HepG2 (cell line): ENCODE measurements around the gene PLEKHN1. TPM values are rescaled to one million over a fixed set of nuclear protein-coding genes. Genes with fewer than 3 reads are reported as not detected.

Experiments used
- ARHGAP35 ChIP-seq: sonication (generic); formaldehyde crosslinking; IDR thresholded peaks from 2 replicates; pipeline ENCODE4 v1.9.0; 2022; ENCODE audit warnings: mild to moderate bottlenecking, inconsistent platforms, moderate library complexity, missing genetic modification reagents, borderline replicate concordance
- ETV6 ChIP-seq: sonication (generic); formaldehyde crosslinking; conservative IDR thresholded peaks from 2 replicates; pipeline ENCODE4 v1.4.0; 2020; ENCODE audit warnings: missing genetic modification reagents
- ISX ChIP-seq: sonication (generic); formaldehyde crosslinking; conservative IDR thresholded peaks from 2 replicates; pipeline ENCODE4 v1.5.0; 2020; ENCODE audit warnings: missing genetic modification reagents
- NFE2L1 ChIP-seq: sonication (generic); formaldehyde crosslinking; IDR thresholded peaks from 2 replicates; pipeline ENCODE4 v1.4.0; 2020; ENCODE audit warnings: missing genetic modification reagents, mild to moderate bottlenecking, borderline replicate concordance
- PCBP1 ChIP-seq: fragments of 200-400 bp; formaldehyde crosslinking; IDR thresholded peaks from 2 replicates; pipeline ENCODE4 v1.6.1; 2017; ENCODE audit warnings: mild to moderate bottlenecking, low read depth, low read length, borderline replicate concordance
- PHF21A ChIP-seq: sonication (generic); formaldehyde crosslinking; IDR thresholded peaks from 2 replicates; pipeline ENCODE4 v1.5.0; 2020; ENCODE audit warnings: mild to moderate bottlenecking, missing genetic modification reagents
- RNF2 ChIP-seq: fragments of 450-650 bp; conservative IDR thresholded peaks from 2 replicates; pipeline ENCODE4 v1.6.1; 2016; ENCODE audit warnings: low read depth
- SMAD3 ChIP-seq: sonication (generic); formaldehyde crosslinking; IDR thresholded peaks from 2 replicates; pipeline ENCODE4 v1.4.0; 2020; ENCODE audit warnings: missing genetic modification reagents
- TAF15 ChIP-seq: fragments of 200-400 bp; formaldehyde crosslinking; IDR thresholded peaks from one replicate; pipeline ENCODE4 v1.6.1; 2018; ENCODE audit warnings: mild to moderate bottlenecking, low read depth, low read length; ENCODE audit not compliant: poor library complexity, severe bottlenecking
- TARDBP ChIP-seq: sonication (generic); formaldehyde crosslinking; IDR thresholded peaks from 2 replicates; pipeline ENCODE4 v1.8.0; 2022; ENCODE audit warnings: mild to moderate bottlenecking, missing genetic modification reagents
- U2AF1 ChIP-seq: fragments of 200-400 bp; formaldehyde crosslinking; optimal IDR thresholded peaks from 2 replicates; pipeline ENCODE3; 2017; ENCODE audit warnings: mild to moderate bottlenecking, low read depth, low read length
- ZNF879 ChIP-seq: sonication (generic); formaldehyde crosslinking; IDR thresholded peaks from 2 replicates; pipeline ENCODE4 v1.8.1; 2023; ENCODE audit warnings: missing genetic modification reagents
- polyA plus RNA-seq, 8 experiments: library from polyadenylated mRNA; depleted of rRNA in 3 of 8; stranded (reverse) in 7 of 8; unstranded in 1 of 8; fragments of >200 nt; fragmentation: Illumina TruSeq in 4 of 8; extraction: Trizol in 4 of 8; gene quantifications; 2 replicates each; pipeline versions ENCODE4 v1.2.1 to v1.2.3, GENCODE V29; 2011 to 2016; ENCODE audit warnings: low read depth in 4 of 8, missing spikeins in 1 of 8, mixed read lengths in 1 of 8; ENCODE audit not compliant: insufficient read depth in 1 of 8
- total RNA-seq, 5 experiments: library from RNA; depleted of rRNA; stranded (reverse); fragments of >200 nt; fragmentation: Illumina TruSeq; extraction: Trizol; gene quantifications; 2 replicates each; pipeline ENCODE4 v1.2.3, GENCODE V29; 2016; ENCODE audit warnings: low read depth in 1 of 5
- TF ChIP-seq, protein P1 (sequence below): sonication (generic); formaldehyde crosslinking; IDR thresholded peaks from 2 replicates; pipeline ENCODE4 v1.5.0; 2020; ENCODE audit warnings: mild to moderate bottlenecking, missing genetic modification reagents, borderline replicate concordance
- TF ChIP-seq, protein P2 (sequence below): sonication (generic); formaldehyde crosslinking; IDR thresholded peaks from 2 replicates; pipeline ENCODE4 v1.8.1; 2023; ENCODE audit warnings: mild to moderate bottlenecking, missing genetic modification reagents
- TF ChIP-seq, protein P3 (sequence below): sonication (generic); formaldehyde crosslinking; IDR thresholded peaks from 2 replicates; pipeline ENCODE4 v1.4.0; 2020; ENCODE audit warnings: missing genetic modification reagents; ENCODE audit errors: not compliant biosample characterization
- TF ChIP-seq, protein P4 (sequence below): sonication (generic); formaldehyde crosslinking; IDR thresholded peaks from 2 replicates; pipeline ENCODE4 v1.4.0; 2020; ENCODE audit warnings: missing genetic modification reagents
- TF ChIP-seq, protein P5 (sequence below): sonication (generic); formaldehyde crosslinking; IDR thresholded peaks from 2 replicates; pipeline ENCODE4 v1.8.1; 2023; ENCODE audit warnings: mild to moderate bottlenecking, moderate library complexity, missing genetic modification reagents
- TF ChIP-seq, protein P6 (sequence below): sonication (generic); formaldehyde crosslinking; IDR thresholded peaks from 2 replicates; pipeline ENCODE4 v1.8.0; 2022; ENCODE audit warnings: missing genetic modification reagents, mild to moderate bottlenecking, moderate library complexity, borderline replicate concordance

PLEKHN1 gene
- total and polyA plus RNA-seq, 2 of the 13 experiments (the other 11 are each of a cell fraction or from before 2014, with no cell fraction given): 0.42 to 0.58 TPM

DNA sequence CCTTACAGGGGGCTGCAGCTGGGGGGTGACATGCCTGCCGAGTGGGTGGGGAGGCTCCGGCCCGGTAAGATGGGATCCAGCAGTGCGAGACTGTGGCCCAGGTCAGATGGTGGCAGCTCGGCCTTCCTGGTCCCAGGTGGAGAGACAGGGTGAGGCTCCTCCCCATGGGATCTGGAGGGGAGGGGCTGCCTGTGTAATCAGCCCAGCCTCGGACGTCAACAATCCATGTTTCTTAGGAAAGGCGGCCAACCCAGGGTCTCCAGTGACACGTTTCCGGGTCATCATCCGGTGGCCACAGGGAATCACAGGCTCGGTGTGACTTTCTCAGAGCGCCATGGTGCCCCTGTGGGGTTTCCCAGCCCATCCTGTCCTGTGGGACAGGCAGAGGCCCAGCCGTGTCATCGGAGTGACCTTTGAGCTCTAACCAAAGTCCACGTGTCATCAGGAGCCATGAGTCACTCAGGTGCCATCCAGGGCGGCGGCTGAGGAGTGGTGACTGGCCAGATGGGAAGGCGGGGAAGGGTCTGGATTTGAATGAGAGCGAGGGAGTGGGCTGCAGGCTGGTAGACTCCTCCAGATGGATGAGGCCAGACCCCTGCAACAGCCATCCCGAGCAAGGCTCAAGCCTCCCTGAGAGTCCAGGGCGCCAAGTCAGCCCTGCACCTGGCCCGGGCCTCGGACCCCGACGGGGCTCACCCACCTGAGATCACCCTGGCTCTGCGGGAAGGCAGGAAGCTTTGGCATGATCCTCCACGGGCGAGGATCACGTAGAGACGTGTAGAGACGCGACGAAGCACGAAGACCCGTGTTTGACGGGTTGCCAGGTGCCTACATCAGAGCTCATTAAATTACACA is 40.2 kb downstream of the PLEKHN1 start (continued):
- TF ChIP-seq, protein P1, sequence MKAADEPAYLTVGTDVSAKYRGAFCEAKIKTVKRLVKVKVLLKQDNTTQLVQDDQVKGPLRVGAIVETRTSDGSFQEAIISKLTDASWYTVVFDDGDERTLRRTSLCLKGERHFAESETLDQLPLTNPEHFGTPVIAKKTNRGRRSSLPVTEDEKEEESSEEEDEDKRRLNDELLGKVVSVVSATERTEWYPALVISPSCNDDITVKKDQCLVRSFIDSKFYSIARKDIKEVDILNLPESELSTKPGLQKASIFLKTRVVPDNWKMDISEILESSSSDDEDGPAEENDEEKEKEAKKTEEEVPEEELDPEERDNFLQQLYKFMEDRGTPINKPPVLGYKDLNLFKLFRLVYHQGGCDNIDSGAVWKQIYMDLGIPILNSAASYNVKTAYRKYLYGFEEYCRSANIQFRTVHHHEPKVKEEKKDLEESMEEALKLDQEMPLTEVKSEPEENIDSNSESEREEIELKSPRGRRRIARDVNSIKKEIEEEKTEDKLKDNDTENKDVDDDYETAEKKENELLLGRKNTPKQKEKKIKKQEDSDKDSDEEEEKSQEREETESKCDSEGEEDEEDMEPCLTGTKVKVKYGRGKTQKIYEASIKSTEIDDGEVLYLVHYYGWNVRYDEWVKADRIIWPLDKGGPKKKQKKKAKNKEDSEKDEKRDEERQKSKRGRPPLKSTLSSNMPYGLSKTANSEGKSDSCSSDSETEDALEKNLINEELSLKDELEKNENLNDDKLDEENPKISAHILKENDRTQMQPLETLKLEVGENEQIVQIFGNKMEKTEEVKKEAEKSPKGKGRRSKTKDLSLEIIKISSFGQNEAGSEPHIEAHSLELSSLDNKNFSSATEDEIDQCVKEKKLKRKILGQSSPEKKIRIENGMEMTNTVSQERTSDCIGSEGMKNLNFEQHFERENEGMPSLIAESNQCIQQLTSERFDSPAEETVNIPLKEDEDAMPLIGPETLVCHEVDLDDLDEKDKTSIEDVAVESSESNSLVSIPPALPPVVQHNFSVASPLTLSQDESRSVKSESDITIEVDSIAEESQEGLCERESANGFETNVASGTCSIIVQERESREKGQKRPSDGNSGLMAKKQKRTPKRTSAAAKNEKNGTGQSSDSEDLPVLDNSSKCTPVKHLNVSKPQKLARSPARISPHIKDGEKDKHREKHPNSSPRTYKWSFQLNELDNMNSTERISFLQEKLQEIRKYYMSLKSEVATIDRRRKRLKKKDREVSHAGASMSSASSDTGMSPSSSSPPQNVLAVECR (CRISPR knock-in tag): peak; percentile 95
- TF ChIP-seq ETV6 (CRISPR knock-in tag) (0 out of 2 replicates have a peak, but pooled peaks have one; percentile 33), PHF21A (CRISPR knock-in tag) (peak; percentile 98), PCBP1 (0 out of 2 replicates have a peak, but pooled peaks have one; percentile 78), ISX (CRISPR knock-in tag) (no peak), U2AF1 (peak; percentile 9), SMAD3 (CRISPR knock-in tag) (peak; percentile 76; the same call in 1 of the 2 replicates), NFE2L1 (CRISPR knock-in tag) (0 out of 2 replicates have a peak, but pooled peaks have one; percentile 34), RNF2 (peak; percentile 85), TAF15 (peak; percentile 66), TARDBP (peak; percentile 65), ZNF879 (CRISPR knock-in tag) (0 out of 2 replicates have a peak, but pooled peaks have one; percentile 20), ARHGAP35 (CRISPR knock-in tag) (no peak)
- TF ChIP-seq, protein P2, sequence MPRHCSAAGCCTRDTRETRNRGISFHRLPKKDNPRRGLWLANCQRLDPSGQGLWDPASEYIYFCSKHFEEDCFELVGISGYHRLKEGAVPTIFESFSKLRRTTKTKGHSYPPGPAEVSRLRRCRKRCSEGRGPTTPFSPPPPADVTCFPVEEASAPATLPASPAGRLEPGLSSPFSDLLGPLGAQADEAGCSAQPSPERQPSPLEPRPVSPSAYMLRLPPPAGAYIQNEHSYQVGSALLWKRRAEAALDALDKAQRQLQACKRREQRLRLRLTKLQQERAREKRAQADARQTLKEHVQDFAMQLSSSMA (CRISPR knock-in tag): no peak
- TF ChIP-seq, protein P3, sequence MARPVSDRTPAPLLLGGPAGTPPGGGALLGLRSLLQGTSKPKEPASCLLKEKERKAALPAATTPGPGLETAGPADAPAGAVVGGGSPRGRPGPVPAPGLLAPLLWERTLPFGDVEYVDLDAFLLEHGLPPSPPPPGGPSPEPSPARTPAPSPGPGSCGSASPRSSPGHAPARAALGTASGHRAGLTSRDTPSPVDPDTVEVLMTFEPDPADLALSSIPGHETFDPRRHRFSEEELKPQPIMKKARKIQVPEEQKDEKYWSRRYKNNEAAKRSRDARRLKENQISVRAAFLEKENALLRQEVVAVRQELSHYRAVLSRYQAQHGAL: peak; percentile 74
- TF ChIP-seq, protein P4, sequence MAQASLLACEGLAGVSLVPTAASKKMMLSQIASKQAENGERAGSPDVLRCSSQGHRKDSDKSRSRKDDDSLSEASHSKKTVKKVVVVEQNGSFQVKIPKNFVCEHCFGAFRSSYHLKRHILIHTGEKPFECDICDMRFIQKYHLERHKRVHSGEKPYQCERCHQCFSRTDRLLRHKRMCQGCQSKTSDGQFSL (CRISPR knock-in tag): peak; percentile 56; the same call in 1 of the 2 replicates
- TF ChIP-seq, protein P5, sequence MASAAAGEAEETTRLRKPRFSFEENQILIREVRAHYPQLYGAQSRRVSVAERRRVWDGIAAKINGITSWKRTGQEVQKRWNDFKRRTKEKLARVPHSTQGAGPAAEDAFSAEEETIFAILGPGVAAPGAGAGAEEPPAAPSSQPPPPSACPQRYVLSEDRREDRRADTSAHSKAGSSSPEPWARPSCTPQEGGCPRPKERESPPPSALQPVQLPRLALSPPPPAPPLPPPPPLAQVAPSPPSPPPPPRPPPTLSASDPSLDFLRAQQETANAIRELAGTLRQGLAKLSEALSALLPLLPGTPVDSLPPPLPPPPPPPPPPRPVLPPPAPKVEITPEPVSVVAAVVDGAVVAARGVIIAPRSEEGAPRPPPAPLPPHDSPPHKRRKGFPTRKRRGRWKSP (CRISPR knock-in tag): peak; percentile 83
- TF ChIP-seq, protein P6, sequence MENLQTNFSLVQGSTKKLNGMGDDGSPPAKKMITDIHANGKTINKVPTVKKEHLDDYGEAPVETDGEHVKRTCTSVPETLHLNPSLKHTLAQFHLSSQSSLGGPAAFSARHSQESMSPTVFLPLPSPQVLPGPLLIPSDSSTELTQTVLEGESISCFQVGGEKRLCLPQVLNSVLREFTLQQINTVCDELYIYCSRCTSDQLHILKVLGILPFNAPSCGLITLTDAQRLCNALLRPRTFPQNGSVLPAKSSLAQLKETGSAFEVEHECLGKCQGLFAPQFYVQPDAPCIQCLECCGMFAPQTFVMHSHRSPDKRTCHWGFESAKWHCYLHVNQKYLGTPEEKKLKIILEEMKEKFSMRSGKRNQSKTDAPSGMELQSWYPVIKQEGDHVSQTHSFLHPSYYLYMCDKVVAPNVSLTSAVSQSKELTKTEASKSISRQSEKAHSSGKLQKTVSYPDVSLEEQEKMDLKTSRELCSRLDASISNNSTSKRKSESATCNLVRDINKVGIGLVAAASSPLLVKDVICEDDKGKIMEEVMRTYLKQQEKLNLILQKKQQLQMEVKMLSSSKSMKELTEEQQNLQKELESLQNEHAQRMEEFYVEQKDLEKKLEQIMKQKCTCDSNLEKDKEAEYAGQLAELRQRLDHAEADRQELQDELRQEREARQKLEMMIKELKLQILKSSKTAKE (CRISPR knock-in tag): peak; percentile 85
